HS-5 (cell line): ENCODE data around the gene PDE9A.

ENCODE experiments used
- DNase-seq: peaks from one replicate; pipeline ENCODE4 v3.0.0-alpha.2; 2012; ENCODE audit warnings: low read depth

PDE9A gene

GRCh38 chr21:42757826-42758655, 104.6 kb downstream of the PDE9A start:
- DNase-seq = no peak

- no peak for DNase-seq
Measured at GRCh38 chr21:42758721-42759593, 105.5 kb downstream of the PDE9A start.

GRCh38 chr21:42759594-42759927, 106.1 kb downstream of the PDE9A start:
- no peak for DNase-seq

- no peak for DNase-seq
Measured at GRCh38 chr21:42760361-42760950, 107.0 kb downstream of the PDE9A start.

- no peak for DNase-seq
Measured at GRCh38 chr21:42760951-42761751, 107.7 kb downstream of the PDE9A start.

GRCh38 chr21:42761776-42762335, 108.4 kb downstream of the PDE9A start:
- DNase-seq = no peak

GRCh38 chr21:42763581-42764442, 110.4 kb downstream of the PDE9A start:
- no peak for DNase-seq

- no peak for DNase-seq
Measured at GRCh38 chr21:42764443-42764760, 111.0 kb downstream of the PDE9A start.

- DNase-seq = no peak
Measured at GRCh38 chr21:42764883-42765282, 111.5 kb downstream of the PDE9A start.

GRCh38 chr21:42765656-42766055, 112.2 kb downstream of the PDE9A start:
- no peak for DNase-seq

GRCh38 chr21:42766739-42767560, 113.5 kb downstream of the PDE9A start:
- DNase-seq = no peak

GRCh38 chr21:42767561-42767835, 114.1 kb downstream of the PDE9A start:
- DNase-seq = no peak

GRCh38 chr21:42768324-42769121, 115.1 kb downstream of the PDE9A start:
- DNase-seq = no peak

GRCh38 chr21:42769183-42769819, 115.9 kb downstream of the PDE9A start:
- DNase-seq = no peak

- no peak for DNase-seq
Measured at GRCh38 chr21:42769820-42770716, 116.6 kb downstream of the PDE9A start.

- no peak for DNase-seq
Measured at GRCh38 chr21:42770717-42771502, 117.5 kb downstream of the PDE9A start.

- DNase-seq = no peak
Measured at GRCh38 chr21:42771503-42771805, 118.0 kb downstream of the PDE9A start.
